NCI-H2107 (cell line): Measurements from ENCODE around the gene DUSP1.

Experiments
- DNase-seq: peaks from one replicate; lab custom pipeline; 2025; lab: John Stamatoyannopoulos, UW

Gene DUSP1

GRCh38 chr5:172724242-172725183, 46.5 kb downstream of the DUSP1 start:
- no peak for DNase-seq

DNA sequence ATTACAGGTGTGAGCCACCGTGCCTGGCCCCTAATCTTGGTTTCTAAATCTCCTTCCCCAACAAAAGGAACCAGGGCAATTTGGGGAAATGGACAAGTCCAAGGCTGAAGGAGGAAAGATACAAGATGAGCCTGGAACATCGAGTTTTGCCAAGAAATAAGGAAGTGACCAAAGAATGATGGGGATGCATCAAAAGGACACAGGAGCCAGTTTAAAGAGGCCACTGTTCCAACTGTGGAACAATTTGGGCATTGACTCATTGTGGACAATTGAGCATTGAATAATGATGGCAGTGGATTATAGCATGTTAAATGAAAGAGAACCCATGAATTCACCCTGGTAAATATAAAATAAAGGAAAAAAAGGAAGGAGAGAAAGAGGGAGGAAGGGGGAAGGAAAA, 47.5 kb downstream of the DUSP1 start:
- DNase-seq, result no peak

DNA sequence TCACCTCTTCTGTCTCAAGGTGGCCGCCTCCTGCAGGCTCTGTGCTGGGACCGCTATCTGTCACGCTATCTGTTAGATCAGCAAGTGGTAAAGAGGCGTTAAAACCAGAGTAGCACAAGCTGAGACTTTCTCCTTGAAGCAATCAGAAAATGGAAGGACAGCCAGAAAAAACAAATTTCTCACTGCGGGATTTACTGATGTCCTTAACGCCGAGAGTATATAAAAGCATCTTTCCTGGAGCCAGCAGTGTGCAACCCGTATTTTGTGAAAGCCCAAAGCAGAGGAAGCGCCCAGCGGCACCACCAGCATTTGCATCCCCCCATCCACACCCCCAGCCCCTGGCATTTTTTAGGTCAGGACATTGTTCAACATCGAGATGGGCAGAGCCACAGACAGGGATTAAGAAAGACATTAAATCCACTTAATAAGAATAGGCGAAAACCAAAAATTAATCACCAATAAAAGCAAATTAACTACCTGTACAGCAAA, 48.6 kb downstream of the DUSP1 start:
- DNase-seq, result no peak

- no peak for DNase-seq
Measured at GRCh38 chr5:172721455-172722326, 49.3 kb downstream of the DUSP1 start.

DNA sequence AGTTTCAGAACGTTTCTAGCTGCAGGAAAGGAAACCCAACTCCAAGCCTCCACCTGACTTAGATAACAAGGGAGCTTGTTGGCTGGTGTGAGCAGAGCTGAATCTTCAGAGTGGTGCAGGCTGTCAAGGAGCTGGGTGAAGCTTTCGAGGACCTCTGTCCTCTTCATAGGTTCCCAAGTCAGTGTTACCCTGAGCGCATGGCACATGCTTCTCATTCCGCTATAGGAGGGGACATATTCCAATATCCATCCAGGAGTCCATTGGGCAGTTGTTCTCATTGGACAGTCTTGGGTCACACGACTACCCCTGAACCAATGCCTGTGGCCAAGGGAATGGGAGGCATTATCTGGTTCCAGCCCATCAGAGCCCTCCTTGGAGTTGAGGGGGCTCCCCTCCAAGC, 50.3 kb downstream of the DUSP1 start:
- DNase-seq, result no peak

- no peak for DNase-seq
Measured at GRCh38 chr5:172719211-172719610, 51.8 kb downstream of the DUSP1 start.

DNA sequence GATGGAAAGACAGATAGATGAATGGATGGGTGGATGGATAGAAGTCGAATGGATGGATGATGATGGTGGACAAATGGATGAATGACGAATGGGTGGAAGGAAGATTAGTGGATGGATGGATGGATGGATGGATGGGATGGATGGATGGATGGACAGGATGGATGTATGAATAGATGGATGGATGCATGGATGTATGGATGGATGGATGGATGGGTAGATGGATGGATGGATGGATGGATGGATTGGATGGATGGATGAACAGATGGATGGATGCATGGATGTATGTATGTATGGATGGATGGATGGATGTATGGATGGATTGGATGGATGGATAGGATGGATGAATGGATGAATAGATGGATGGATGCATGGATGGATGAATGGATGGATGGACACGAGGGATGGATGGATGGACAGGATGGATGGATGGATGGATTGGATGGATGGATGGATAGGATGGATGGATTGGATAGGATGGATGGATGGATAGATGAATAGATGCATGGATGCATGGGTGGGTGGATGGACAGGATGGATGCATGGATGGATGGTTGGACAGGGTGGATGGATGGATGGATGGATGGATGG, 52.4 kb downstream of the DUSP1 start:
- DNase-seq, result no peak
